ENCODE results near the gene PCCA.
"Not testable (repeated sequence)": the region's sequence is repeated elsewhere in the genome, so short reads cannot be mapped to it uniquely, and the experiment has no call there.

PCCA gene

DNA sequence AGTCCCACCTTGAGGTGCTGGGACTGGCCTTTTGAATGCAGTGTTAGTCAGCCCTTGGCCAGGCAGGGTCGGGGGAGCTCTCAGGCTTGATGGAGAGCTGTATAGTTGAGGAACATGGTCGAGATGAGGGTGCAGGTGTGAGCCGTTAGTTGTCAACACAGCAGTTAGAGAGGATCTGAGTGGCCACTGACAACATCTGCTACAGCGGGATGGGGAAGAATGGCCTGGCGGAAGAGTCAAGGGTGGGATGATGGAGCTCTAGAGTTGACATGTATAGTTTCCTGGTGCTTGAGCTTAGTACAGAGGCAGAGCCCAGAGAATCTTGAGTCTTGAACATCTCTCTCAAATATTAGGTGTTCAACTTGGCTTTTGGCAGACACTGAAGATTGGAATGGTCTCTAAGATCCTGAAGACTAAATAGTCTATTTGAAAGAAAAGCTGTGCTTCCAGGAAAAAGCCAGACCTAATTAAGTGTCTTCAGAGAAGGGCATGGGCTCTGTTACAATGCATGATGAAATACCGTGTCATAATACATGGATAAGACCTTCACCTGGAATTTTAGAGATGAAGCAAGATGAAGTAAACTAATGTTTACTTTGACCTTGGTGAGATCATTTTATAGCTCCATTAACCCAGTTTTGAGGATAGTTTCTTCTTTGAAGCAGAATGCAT is 9.7 kb downstream of the PCCA start:
- DNase-seq (ENCODE audit: low read depth in 2 of 2), result no peak

DNA sequence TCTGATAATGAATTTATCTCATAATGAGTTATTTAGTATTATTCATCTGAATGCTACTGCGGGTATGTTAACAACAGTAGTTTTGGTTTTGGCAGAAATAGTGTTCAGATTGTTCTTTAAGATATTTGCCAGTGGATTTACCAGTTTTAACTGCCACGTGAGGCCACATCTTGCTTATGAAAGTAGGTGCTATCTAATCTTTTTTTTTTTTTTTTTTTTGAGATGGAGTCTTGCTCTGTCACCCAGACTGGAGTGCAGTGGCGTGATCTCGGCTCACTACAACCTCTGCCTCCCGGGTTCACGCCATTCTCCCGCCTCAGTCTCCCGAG is 10.2 kb downstream of the PCCA start:
- DNase-seq (ENCODE audit: low read depth in 2 of 2), result not testable (repeated sequence)

DNA sequence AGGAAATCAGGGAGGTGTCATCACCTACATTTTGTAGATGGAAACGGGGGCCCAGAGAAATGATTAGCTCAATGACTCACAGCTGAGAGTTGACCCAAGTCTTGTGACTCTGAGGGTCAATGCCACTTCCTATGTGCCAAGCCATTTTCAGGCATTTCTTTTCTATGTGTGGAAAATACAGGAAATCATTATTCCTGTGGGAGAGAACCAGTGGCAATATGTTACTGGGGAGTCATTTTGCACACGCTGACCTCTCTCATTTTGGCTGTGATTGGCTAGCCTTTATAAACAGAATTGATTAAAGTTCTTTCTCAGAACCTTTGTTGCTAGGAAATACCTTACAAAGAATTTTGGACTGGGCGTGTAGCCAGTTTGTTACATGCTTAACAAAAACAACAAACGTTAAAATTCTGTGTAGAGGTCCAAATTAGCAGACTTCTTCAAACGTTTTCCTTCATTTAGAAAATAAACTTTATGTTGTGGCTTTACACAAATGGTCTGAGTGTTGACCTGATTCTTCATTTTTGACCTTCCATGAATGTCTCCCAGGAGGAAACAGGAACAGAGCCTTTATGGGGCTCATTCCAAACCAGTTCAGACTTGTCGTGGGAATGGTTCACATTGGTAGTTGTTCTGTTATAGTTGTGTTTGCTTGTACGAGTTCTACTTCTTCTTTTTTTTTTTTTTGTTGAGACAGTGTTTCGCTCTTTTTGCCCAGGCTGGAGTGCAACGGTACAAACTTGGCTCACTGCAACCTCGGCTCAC is 11.4 kb downstream of the PCCA start:
- DNase-seq (ENCODE audit: low read depth in 2 of 2), result no peak

DNA sequence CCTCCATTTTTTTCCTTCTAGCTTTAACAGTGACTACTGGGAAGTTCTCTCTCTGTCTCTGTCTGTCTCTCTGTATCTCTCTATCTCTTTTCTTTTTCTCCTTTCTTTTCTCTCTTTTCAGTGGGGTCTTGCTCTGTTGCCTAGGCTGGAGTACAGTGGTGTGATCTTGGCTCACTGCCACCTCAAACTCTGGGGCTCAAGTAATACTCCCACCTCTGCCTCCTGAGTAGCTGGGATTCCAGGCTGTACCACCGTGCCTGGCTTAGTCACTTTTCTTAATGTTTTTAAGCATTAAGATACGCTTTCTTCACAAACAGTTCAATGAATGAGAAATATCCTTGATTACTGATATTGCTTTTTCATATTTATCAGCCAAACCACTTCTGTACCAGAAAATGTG is 13.1 kb downstream of the PCCA start:
- DNase-seq (ENCODE audit: low read depth in 2 of 2), result no peak

DNA sequence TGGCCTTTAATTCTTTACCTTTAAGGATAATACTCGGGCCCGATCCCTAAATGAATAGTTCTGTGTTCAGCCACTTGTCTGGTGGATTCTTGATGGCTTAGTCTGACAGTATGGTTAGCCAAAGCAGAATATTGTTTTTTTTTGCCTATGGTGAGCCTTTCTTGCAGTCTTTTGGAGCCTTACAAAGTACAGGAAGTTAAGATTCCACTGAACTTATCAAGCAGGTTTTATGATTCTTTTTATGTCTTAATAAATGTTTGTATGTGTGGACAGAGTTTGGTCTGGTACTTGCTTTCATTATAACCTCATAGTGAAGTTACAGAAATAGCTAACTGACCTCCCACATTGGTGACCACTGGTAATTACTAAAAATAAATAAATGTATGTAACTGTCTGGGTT is 17.1 kb downstream of the PCCA start:
- no peak for DNase-seq (ENCODE audit: low read depth in 2 of 2)

DNA sequence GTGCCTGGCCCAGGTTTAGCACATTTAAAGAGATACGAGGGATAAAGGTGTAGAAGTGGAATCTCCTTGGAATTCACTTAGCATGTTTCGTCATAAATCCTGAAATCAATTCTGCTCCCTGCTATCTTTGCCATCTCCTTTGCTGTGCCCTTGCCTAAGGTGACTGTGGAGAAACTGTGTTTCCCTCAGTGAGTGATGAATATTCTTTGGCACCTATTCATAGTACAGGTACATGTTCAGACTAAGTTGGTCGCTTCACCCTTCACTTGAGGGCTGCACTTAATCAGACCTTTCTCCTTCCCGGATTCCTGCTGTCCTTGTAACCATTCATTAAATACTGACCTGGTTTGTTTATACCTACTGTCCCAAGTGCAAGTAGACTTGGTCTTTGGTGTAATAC is 17.8 kb downstream of the PCCA start:
- DNase-seq (ENCODE audit: low read depth in 2 of 2), result no peak

DNA sequence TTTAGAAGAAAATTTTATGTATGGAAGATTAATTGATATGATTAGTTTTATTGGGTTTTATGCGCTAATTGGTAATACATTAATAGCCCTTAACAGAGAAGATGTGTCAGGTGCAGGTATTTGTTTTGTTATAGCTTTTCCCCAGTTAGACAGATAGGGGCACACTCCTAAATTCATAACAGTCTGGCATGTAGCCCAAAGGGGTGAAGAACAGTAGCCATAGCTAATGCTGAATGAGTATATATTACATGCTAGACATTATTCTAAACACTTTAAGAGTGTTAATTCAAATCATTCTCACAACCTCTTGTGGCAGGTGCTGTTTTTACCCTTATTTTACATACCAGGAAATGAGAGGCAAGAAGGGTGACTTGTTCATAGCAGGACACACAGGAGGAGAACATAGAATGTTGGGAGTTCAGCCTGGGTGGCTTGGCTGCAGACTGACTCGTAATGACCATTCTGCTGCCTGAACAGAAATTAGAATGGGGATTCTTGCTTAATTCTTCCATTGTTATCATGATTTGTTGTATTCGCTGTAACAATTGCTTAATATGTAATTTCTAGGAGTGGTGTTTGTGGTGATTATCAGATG is 20.1 kb downstream of the PCCA start:
- no peak for DNase-seq (ENCODE audit: low read depth in 2 of 2)

DNA sequence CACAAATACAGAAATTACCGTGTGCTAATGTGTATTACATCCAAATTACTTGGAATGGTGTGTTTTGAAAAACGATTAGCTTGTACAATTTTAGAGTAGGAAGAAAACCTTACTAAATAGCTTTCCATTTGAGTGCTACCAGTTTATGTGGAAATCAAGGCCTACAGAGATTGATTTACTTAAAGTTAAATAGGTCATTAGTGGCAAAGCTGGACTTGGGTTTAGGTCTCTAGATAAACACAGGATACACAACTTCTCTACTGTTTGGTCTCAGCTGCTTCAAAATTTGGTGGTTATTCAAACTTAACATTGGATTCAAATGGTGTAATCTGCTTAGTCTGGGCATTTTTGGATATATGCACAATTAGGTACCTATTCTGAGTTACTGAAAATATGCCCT is 21.4 kb downstream of the PCCA start:
- DNase-seq (ENCODE audit: low read depth in 2 of 2), result no peak

DNA sequence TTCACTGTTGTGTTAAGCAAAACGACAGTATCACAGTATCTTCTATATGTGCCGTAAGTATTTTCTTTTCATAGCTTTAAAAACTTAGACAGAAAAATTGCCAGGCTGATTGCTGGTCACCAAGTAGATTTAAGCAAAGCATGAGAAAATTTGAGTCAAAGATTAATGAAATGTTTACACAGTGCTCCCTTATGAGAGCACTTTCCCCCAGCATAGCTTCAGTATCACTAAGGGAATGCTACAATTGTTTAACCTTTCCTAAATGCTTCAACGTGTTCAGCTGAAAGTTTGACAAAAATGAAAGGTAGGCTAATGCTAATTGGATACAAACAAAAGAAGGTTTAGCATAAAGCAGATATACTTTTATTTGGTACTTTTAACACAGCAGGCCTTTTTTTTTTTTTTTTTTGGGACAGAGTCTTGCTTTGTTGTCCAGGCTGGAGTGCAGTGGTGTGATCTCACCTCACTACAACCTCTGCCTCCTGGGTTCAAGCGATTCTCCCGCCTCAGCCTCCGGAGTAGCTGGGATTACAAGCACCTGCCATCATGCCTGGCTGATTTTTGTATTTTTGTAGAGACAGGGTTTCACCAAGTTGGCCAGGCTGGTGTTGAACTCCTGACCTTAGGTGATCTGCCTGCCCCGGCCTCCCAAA is 23.4 kb downstream of the PCCA start:
- no peak for DNase-seq (ENCODE audit: low read depth in 2 of 2)

DNA sequence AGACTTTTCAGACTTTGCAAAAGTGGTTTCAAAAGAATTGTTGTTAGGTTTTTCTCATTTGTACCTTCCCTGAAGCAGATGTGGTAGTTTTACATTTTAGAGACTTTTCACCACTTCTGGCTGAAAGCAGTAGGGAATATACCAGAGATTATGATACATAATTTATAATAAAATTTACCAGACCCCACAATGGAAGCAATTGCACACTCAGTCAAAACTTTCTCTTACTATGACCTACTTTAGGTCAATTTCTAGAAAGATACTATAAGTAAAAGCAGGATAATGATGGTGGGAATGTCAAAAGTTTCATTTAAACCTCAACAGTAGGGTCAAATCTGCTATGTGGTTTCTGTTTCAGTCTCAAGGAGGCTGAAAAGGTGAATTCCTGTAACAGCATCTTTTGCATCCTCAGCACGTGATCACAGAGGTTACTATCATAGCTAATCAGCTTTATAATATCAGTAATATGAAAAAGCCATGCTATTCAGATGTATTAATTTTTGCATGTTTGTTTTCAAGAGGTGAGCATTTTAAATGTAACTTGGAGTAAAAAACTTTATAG is 26.9 kb downstream of the PCCA start:
- no peak for DNase-seq (ENCODE audit: low read depth in 2 of 2)

DNA sequence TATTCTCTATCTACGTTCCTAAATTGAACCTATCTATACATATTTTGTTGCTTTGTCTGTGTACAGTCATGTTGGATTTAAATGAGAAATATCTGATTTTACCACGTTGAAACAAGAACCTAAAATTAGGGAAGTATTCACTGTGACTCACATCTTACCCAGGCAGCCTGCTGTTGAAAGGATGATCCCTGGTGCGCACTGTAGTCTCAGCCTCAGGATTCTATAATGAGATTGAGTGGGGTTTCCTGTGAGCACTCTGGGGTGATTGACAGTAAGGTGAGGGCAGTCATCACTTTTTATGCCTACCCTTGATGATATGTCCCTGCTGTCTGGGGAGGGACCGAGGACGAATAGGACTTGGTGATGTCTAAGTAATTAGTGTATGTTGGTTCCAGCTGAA is 35.4 kb downstream of the PCCA start:
- DNase-seq (ENCODE audit: low read depth in 2 of 2), result no peak

DNA sequence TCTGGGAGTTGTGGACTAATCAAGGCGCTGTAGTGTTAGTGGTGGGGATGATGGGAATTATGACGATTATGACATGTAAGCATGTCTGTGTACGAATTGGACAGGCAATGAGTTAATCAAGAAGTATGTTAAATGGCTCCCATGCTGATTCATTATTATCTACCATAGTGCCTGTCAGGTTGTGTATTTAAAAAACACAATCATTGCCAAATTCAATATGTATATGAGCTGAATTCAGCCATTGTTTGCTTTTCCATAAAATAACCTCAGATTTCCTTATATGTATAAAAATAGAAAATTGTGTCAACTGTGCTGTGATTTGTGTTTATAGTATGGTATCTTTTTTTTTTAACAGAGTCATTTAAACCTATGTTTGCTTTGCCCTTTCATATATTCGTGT is 37.1 kb downstream of the PCCA start:
- no peak for DNase-seq (ENCODE audit: low read depth in 2 of 2)

DNA sequence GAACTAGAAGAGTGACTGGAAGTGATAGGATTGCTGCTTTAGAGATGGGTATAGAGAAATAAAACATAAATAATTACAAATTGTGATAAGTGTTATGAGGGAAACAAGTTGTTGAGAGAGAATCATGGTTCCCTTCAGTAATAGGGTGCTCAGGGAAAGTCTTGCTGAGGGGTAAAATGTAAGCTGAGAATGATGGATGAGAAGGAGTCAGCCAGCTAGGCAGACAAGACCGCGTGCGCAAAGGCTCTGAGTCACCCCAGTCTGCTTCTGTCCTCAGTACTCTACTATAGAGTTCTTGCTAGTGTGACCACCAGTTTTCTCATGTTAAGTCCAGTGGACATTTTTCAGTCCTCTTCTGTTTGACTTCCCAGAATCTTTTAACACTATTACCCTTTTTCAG is 39.5 kb downstream of the PCCA start:
- DNase-seq (ENCODE audit: low read depth in 2 of 2), result no peak

DNA sequence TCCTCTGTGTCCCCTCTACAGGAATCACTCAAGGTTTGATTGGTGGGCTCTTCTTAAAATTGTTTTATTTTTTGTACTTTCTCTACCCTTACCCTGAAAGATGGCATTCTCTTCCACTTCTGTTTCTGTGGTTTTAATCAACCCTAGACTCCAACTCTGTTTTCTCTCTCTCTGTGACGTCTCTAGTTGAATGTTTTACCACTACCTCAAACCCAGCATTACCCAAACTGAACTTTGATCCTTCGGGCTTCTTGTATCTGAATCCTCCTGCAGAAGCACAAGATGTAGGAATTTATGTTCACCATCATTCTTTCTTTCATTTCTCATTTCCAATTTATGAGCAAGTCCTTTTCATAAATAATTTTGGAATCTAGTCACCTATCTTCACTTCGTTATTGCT is 39.9 kb downstream of the PCCA start:
- no peak for DNase-seq (ENCODE audit: low read depth in 2 of 2)

DNA sequence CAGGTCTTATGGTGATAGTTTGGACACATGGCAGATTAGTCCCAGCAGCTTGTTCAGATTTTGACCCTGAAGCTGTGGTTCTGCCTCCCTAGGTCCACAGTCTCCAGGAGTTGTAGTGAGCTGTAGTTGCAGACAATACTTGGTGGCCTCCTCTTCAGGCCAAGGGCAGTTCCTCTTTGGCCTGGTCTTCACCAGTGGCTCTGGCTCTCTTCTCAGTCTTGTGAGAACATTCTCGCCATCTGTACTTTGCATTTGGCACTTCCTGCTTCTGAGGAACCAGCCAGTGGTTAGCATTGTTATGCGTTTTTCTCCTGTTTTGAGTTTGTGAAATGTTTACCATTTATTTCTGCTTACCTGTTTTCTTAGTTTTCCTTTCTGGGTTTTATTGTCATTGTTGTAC is 40.7 kb downstream of the PCCA start:
- no peak for DNase-seq (ENCODE audit: low read depth in 2 of 2)

DNA sequence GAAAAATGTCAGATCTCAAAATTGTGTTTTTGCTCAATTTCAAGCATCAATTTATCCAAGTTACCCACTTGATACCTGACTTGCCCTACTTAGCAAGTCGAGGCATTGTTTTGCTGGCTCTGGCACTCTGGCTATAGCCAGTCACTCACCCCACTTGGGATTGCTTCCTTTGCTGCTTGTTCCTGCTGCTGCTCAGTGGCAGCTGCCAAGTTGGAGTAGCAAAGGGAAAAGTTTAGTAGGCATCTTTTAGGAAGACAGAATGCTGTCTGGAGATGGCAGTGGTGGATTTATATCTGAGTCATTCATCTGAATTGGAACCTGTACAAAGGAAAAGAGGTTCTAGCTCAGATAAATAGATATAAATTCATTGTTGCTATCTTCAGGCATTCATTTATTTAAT is 41.2 kb downstream of the PCCA start:
- DNase-seq (ENCODE audit: low read depth in 2 of 2), result no peak

DNA sequence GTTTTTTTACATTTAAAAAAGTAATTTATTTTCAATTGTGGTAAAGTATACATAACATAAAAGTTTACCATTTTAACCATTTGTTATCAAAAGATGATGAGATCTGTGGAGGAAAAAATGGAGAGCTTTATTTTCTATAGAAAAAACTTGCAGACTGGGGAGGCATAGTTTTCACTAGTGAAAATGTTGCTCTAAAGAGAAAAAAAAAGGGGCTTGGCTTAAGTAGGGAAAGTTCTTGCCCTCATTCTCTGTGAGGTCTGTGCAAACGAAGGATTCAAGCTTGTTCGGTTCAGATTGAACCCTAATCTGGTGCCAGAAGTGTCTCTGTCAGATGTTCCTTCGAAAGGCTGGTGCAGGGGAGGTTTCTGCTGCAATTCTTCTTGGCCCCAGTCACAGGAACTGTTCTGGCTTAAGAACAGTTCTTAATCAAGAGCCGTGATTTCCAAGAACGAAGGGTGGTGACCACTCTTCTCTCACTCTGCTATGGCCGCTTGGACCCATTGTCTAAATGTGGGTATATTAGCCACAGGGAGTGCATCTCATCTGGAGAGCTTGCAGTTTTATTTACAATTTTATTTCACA is 42.1 kb downstream of the PCCA start:
- DNase-seq (ENCODE audit: low read depth in 2 of 2), result no peak

DNA sequence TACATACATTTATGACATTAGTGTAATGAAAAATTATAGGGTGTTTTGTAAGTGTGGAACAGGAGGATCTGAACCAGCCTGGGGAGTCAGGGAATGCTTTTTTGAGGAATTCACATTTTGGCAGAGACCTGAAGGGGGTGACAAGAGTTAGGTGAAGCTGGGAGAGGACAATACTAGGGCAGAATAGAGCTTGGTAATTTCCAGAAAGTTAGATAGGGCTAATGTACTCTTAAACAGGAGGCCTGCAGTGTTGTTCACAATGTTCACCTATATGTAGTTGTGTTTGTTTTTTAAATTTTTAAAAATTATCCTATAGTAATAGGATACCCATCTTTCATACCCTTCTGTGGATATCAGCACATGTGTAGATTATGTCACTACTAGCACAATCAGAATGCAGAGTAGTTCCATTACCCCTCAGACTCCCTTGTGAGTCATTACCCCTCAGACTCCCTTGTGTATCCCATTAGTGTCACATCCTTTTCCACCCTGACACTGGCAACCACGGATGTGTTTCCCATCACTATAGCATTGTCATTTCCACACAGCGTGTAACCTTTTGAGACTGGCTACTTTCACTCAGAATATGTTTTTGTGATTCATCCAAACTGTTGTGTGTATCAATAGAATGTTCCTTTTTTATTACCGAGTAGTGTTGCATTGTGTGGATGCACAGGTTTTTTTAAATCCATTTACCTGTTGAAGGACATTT is 43.1 kb downstream of the PCCA start:
- DNase-seq (ENCODE audit: low read depth in 2 of 2), result peak in 1 of 2 donors; percentile 29

DNA sequence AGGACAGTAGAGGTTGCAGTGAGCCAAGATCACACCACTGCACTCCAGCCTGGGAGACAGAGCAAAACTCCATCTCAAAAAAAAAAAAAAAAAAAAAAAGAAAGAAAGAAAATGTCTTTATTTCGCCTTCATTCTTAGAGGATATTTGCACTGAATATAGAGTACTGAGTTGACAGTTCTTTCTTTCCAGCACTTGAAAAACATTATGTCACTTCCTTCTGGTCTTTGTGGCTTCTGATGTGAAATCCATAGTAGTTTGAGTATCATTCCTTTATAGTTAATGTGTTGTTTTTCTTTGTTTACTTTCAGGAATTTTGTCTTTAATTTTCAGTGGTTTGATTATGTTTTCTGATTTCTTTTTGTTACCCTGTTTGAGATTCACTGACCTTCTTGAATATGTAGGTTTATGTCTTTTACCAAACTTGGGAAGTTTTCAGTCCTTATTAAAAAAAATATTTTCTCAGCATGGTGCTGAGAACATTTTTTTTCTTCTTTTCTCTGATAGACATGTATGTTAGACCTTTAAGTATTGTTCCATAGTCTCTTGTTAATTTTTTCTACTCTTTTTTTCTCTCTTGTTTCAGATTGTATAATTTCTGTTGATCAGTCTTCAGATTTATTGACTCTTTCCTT is 50.1 kb downstream of the PCCA start:
- no peak for DNase-seq (ENCODE audit: low read depth in 2 of 2)

DNA sequence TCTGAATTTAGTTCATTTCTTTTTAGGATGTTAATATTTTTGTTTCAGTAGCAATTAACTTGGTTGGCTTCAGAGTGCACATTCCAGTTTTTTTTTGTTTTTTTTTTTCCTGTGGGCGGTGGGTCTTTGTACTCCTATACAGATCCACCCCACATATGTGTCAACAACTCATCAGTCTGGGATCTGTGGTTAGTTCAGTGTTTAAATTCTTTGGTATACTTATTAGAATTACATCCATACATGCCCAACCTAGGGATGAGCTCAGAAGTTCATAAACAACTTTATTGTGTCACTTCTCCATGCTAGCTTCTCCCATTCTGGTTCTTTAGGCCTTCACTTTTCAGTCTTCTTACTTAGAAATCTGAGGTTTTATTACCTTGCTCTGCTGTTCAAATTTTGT is 50.9 kb downstream of the PCCA start:
- no peak for DNase-seq (ENCODE audit: low read depth in 2 of 2)

DNA sequence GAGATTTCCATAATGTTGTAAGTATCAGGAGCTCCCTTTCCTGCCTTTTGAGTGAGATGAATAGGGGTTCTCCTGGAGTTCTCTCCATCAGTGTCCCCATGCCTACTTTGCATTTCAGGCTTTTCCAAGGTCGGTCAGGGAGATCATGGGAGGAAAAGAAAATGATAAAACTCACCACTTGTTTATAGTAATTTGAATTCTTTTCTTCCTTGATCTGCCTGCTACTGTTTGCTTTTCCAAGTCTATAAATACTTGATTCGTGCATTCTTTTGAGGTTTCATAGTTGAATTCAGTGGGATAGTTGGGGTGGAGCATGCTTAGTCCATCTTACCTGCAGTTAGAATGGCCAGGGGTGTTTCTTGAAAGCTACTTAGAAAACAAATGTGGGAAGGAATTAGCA is 51.5 kb downstream of the PCCA start:
- no peak for DNase-seq (ENCODE audit: low read depth in 2 of 2)

All from stimulated activated CD8-positive, alpha-beta memory T cell treated with anti-CD3 and anti-CD28 coated beads, Interleukin-15, amount 100 ng/mL, for 4 hours (primary cell).